OCI-LY3 (cell line): ENCODE measurements around the gene DPY30.

Experiments
- CTCF ChIP-seq: fragments of 200-600, 300-600 bp; sonication (generic); IDR thresholded peaks from 2 replicates; pipeline ENCODE4 v1.5.1; 2014; ENCODE audit warnings: antibody characterized with exemption, low read length, low read depth
- EZH2phosphoT487 ChIP-seq: fragments of 200-600 bp; shearing (Covaris generic); IDR thresholded peaks from 2 replicates; pipeline ENCODE4 v1.6.1; 2018; ENCODE audit warnings: antibody characterized with exemption, mixed run types, low read depth

GRCh38 chr2:32064713-32065112 lies 25.1 kb upstream of the DPY30 start:
- TF ChIP-seq CTCF = no peak
- no peak for TF ChIP-seq EZH2phosphoT487
